Renal cortical epithelial cell (primary cell): Measurements from ENCODE around the gene NODAL. TPM values are rescaled to one million over a fixed set of nuclear protein-coding genes. Genes with fewer than 3 reads are reported as not detected.
A peak's percentile ranks its signal among the peaks of the same experiment; 100 is the strongest.

Experiments
- DNase-seq: peaks from one replicate; pipeline ENCODE4 v3.0.0-alpha.2; 2011; ENCODE audit warnings: low read depth
- total RNA-seq: library from RNA; depleted of rRNA; stranded (reverse); fragments of >200 nt; gene quantifications from 2 replicates; pipeline ENCODE4 v1.2.3, GENCODE V29; 2014

The NODAL gene
- total RNA-seq, 1 donor from 2014 or later = not detected

GRCh38 chr10:70462349-70462984 is 21.0 kb upstream of the NODAL start:
- DNase-seq = peak; percentile 49

- peak; percentile 38 for DNase-seq
These were observed 20.2 kb upstream of the NODAL start for GRCh38 chr10:70461397-70462348.

- no peak for DNase-seq
These were observed 18.5 kb upstream of the NODAL start for GRCh38 chr10:70459774-70460490.

GRCh38 chr10:70459061-70459773 is 17.7 kb upstream of the NODAL start:
- no peak for DNase-seq

- peak; percentile 53 for DNase-seq
These were observed 17.0 kb upstream of the NODAL start for GRCh38 chr10:70458329-70459060.

- no peak for DNase-seq
These were observed 16.4 kb upstream of the NODAL start for GRCh38 chr10:70457759-70458305.

- no peak for DNase-seq
These were observed 14.7 kb upstream of the NODAL start for GRCh38 chr10:70456164-70456563.

- no peak for DNase-seq
These were observed 13.7 kb upstream of the NODAL start for GRCh38 chr10:70455213-70455630.

GRCh38 chr10:70448236-70448635 is 6.8 kb upstream of the NODAL start:
- no peak for DNase-seq

GRCh38 chr10:70445718-70446657 is 4.5 kb upstream of the NODAL start:
- no peak for DNase-seq

GRCh38 chr10:70444744-70445143 is 3.3 kb upstream of the NODAL start:
- no peak for DNase-seq

- no peak for DNase-seq
These were observed 979 bp upstream of the NODAL start for GRCh38 chr10:70442332-70442988.

GRCh38 chr10:70441895-70442309 is 421 bp upstream of the NODAL start:
- DNase-seq = no peak

- no peak for DNase-seq
These were observed 953 bp downstream of the NODAL start for GRCh38 chr10:70440296-70441160.

GRCh38 chr10:70437721-70438120 is 3.8 kb downstream of the NODAL start:
- DNase-seq = no peak

- no peak for DNase-seq
These were observed 6.0 kb downstream of the NODAL start for GRCh38 chr10:70435241-70436085.
